ENCODE measurements around the gene SERPINB8.

DNA sequence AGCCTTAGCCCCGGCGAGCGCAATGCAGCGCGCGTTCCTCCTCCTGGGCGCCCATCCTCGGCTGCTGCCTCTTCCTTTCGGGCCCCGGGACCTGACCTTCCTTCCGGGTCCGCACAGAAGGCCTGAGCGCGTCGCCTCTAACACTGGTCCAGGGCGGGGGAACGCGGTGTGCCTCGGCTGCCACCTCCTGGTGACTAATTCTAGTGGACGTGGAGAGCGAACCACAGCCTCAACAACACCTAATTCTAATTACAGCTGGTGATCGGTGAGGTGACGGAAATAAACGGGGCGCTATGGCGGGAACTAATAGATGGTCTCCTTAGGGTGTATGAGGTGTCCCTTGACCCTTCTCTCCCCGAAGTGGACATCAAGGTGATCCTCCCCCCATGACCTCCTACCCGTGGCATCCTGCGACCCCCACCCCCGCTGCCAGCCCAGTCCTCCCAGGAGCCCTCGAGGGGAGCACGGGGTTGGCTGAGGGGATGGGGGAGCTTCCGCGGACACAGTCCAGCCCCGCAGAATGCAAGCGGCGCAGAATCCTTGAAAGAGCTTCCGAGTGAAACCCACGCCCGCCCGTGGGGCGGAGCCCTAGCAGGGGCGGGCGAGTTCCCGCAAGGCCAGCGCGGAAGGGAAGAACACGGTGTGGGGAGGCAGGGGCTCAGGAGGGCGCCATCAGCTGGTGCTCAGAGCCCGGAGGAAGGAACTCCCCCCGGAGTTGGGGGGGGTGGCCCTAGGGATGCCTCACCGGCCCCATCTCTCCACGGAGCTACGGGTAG lies 33.5 kb upstream of the SERPINB8 start:
- TF ChIP-seq, protein P1, sequence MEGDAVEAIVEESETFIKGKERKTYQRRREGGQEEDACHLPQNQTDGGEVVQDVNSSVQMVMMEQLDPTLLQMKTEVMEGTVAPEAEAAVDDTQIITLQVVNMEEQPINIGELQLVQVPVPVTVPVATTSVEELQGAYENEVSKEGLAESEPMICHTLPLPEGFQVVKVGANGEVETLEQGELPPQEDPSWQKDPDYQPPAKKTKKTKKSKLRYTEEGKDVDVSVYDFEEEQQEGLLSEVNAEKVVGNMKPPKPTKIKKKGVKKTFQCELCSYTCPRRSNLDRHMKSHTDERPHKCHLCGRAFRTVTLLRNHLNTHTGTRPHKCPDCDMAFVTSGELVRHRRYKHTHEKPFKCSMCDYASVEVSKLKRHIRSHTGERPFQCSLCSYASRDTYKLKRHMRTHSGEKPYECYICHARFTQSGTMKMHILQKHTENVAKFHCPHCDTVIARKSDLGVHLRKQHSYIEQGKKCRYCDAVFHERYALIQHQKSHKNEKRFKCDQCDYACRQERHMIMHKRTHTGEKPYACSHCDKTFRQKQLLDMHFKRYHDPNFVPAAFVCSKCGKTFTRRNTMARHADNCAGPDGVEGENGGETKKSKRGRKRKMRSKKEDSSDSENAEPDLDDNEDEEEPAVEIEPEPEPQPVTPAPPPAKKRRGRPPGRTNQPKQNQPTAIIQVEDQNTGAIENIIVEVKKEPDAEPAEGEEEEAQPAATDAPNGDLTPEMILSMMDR (conservative IDR thresholded peaks at IDR 0.05) = peak; percentile 83
- no peak for TF ChIP-seq ZFX (IDR thresholded peaks at IDR 0.05)
